ENCODE results near the gene SAPCD1.
"Not testable (repeated sequence)": the region's sequence is repeated elsewhere in the genome, so short reads cannot be mapped to it uniquely, and the experiment has no call there.

Gene SAPCD1

GRCh38 chr6:31782126-31782855 lies 19.8 kb downstream of the SAPCD1 start:
- Histone ChIP-seq H3K9me3 (no peaks in the 10 kb centered on the region), H3K27me3 (no peaks in the 10 kb centered on the region), H3K4me3 (no peak overlapping the region), H3K4me1 (peaks cover 11% of the 10 kb centered on the region), H3K36me3 (peaks cover 98% of the 10 kb centered on the region), H3K27ac (no peak overlapping the region), H3K4me2 (no peak overlapping the region), H4K20me1 (peaks cover 12% of the 10 kb centered on the region; the same call in 1 of the 2 replicates), H3K9ac (no peak overlapping the region)
- no peak for TF ChIP-seq Cebpa-rat (IDR thresholded peaks at IDR 0.05)

GRCh38 chr6:31784098-31784925 lies 21.9 kb downstream of the SAPCD1 start:
- Histone ChIP-seq H3K4me3 (no peak overlapping the region), H3K36me3 (peaks cover 97% of the 10 kb centered on the region), H3K9ac (no peak overlapping the region), H4K20me1 (peaks cover 12% of the 10 kb centered on the region; the same call in 1 of the 2 replicates), H3K9me3 (no peaks in the 10 kb centered on the region), H3K27me3 (no peaks in the 10 kb centered on the region), H3K4me1 (peaks cover 10% of the 10 kb centered on the region), H3K27ac (no peak overlapping the region), H3K4me2 (no peak overlapping the region)
- TF ChIP-seq Cebpa-rat (IDR thresholded peaks at IDR 0.05), result no peak

DNA sequence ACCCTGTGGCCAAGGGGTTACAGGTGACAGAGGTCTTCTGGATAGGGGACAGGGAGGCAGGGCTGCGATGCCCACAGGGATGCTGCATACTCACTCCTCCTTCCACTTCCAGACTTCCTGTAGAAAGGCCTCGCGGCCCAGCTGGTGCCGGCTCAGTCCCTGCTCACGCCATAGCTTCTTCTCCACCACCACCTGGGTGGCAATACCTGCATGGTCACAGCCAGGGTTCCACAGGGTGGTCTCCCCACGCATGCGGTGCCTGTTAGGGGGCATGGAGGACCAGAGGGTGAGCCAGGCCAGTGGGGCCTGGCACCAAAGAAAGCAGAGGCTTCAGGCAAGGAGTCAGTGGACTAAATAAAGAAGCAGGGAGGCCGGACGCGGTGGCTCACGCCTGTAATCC lies 23.0 kb downstream of the SAPCD1 start:
- Histone ChIP-seq H3K4me2 (no peak overlapping the region), H3K9me3 (no peaks in the 10 kb centered on the region), H3K4me3 (no peak overlapping the region), H3K36me3 (peaks cover 97% of the 10 kb centered on the region), H4K20me1 (peaks cover 12% of the 10 kb centered on the region; the same call in 1 of the 2 replicates), H3K4me1 (peaks cover 18% of the 10 kb centered on the region), H3K27me3 (no peaks in the 10 kb centered on the region), H3K9ac (no peak overlapping the region), H3K27ac (no peak overlapping the region)
- no peak for TF ChIP-seq Cebpa-rat (IDR thresholded peaks at IDR 0.05)

DNA sequence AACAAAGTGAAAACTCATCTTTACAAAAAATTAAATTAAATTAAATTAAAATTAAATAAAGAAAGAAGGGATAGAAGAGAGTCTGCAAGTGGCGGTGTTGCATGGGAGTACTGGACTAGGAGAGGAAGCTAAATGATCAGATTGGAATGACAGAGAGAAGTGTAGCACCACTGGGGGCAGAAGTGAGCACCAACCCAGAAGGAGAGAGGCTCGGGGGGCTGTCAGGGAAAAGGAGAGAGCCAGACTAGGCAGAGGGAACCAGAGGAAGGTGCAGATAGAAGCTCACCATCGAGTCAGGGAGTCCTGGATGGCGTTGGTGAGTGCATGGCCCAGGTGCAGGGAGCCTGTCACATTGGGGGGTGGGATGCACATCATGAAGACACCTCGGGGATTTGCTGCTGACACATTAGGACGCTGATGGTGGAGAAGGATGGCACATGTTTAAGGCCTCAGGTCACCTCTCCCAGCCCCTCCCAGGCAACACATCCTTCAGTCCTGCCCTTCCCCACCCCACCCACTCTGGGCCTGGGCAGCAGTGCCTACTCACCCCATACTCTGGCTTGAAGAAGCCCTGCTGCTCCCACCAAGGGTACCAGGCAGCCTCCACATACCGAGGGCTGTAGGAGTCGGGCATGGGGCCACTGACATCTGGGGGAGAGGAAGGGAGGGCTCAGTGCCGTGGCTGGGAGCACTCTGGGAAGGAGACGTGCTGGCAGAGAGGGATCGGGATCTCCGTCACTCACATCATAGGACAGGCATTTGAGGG lies 29.1 kb downstream of the SAPCD1 start:
- Histone ChIP-seq H3K4me3 (no peak overlapping the region), H3K4me1 (peaks cover 60% of the 10 kb centered on the region), H3K36me3 (peaks cover 64% of the 10 kb centered on the region), H3K27me3 (no peaks in the 10 kb centered on the region), H4K20me1 (no peaks in the 10 kb centered on the region), H3K9ac (no peak overlapping the region), H3K4me2 (no peak overlapping the region; the same call in 1 of the 2 replicates), H3K27ac (no peak overlapping the region), H3K9me3 (no peaks in the 10 kb centered on the region)
- TF ChIP-seq Cebpa-rat (IDR thresholded peaks at IDR 0.05), result no peak

DNA sequence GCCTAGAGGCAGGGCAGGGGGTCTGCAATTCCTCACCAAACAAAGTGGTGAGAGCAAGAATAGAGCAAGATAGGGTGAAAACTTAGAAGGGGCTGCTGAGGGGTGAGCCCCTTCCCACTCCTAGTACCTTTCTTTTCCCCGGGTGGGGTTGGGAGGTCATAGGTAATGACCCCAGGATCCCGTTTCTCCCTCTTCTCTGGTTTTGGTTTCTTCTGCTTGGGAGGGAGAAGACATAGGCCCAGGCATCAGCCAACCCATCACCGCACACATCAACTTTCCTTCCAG lies 29.6 kb downstream of the SAPCD1 start:
- H3K27ac ChIP-seq, result no peak overlapping the region
- peak overlapping the region; percentile 8; the same call in 1 of the 2 replicates for H3K9ac ChIP-seq
- H3K36me3 ChIP-seq, result peaks cover 59% of the 10 kb centered on the region
- peaks cover 65% of the 10 kb centered on the region for H3K4me1 ChIP-seq
- H4K20me1 ChIP-seq, result no peaks in the 10 kb centered on the region
- no peak overlapping the region for H3K4me2 ChIP-seq
- H3K27me3 ChIP-seq, result no peaks in the 10 kb centered on the region
- TF ChIP-seq Cebpa-rat (IDR thresholded peaks at IDR 0.05), result no peak
- H3K9me3 ChIP-seq, result no peaks in the 10 kb centered on the region
- H3K4me3 ChIP-seq, result no peak overlapping the region

GRCh38 chr6:31792761-31793171 lies 30.3 kb downstream of the SAPCD1 start:
- peak overlapping the region; percentile 37; the same call in 1 of the 2 replicates for H3K27ac ChIP-seq
- H3K4me1 ChIP-seq, result peaks cover 73% of the 10 kb centered on the region
- peaks cover 52% of the 10 kb centered on the region for H3K36me3 ChIP-seq
- no peak overlapping the region for H3K4me3 ChIP-seq
- peak overlapping the region; percentile 8; the same call in 1 of the 2 replicates for H3K9ac ChIP-seq
- no peaks in the 10 kb centered on the region for H3K9me3 ChIP-seq
- H3K4me2 ChIP-seq, result peak overlapping the region; percentile 93
- TF ChIP-seq Cebpa-rat (IDR thresholded peaks at IDR 0.05), result no peak
- no peaks in the 10 kb centered on the region for H3K27me3 ChIP-seq
- H4K20me1 ChIP-seq, result no peaks in the 10 kb centered on the region

DNA sequence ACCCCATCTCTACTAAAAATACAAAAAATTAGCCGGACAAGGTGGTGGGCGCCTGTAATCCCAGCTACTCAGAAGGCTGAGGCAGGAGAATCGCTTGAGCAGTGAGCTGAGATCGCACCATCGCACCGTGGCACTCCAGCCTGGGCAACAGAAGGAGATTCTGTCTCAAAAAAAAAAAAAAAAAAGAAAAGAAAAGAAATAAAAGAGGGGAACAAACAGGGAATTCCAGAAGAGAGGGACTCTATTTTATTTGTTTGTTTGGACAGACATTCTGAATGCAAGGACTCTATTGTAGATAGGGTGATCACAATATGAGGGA lies 31.4 kb downstream of the SAPCD1 start:
- Histone ChIP-seq H3K36me3 (peaks cover 47% of the 10 kb centered on the region), H3K4me2 (peak overlapping the region; percentile 93), H3K4me1 (peaks cover 78% of the 10 kb centered on the region), H3K9ac (peak overlapping the region; percentile 99), H3K4me3 (peak overlapping the region; percentile 95), H3K27ac (peak overlapping the region; percentile 100)
- H3K27me3 ChIP-seq, H4K20me1 ChIP-seq, H3K9me3 ChIP-seq: not testable (repeated sequence)

DNA sequence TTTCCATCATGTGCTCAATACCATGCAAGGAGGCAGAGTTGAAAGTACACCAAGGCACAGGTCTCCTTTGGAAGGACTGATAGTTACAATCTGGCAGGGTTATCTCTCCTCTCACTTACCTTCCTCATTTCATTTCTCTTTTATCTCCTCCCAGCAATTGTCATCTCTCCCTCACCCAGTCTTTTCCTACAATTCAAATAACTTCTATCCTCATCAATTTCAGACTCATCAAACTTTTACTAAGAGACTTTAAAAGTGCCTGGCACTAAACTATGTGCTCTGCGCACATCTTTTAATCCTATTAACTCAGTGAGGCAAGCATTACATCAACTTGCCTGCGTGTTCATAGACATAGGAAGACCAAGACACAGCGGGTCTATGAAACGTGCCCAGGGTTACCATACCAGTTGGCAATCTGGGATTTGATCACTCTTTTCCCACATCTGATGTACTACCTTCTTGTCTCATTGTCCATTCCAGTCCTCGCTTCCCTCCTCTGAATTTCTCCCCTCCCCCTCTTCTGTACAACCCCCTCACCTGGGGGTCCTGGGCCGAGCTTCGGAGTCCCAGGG lies 31.9 kb downstream of the SAPCD1 start:
- Histone ChIP-seq H3K9me3 (no peaks in the 10 kb centered on the region), H3K4me1 (peaks cover 78% of the 10 kb centered on the region), H3K9ac (peak overlapping the region; percentile 99), H3K4me2 (peak overlapping the region; percentile 93), H3K4me3 (peak overlapping the region; percentile 95), H3K27me3 (no peaks in the 10 kb centered on the region), H3K36me3 (peaks cover 48% of the 10 kb centered on the region), H3K27ac (peak overlapping the region; percentile 100), H4K20me1 (no peaks in the 10 kb centered on the region)
- TF ChIP-seq Cebpa-rat (IDR thresholded peaks at IDR 0.05), result no peak

DNA sequence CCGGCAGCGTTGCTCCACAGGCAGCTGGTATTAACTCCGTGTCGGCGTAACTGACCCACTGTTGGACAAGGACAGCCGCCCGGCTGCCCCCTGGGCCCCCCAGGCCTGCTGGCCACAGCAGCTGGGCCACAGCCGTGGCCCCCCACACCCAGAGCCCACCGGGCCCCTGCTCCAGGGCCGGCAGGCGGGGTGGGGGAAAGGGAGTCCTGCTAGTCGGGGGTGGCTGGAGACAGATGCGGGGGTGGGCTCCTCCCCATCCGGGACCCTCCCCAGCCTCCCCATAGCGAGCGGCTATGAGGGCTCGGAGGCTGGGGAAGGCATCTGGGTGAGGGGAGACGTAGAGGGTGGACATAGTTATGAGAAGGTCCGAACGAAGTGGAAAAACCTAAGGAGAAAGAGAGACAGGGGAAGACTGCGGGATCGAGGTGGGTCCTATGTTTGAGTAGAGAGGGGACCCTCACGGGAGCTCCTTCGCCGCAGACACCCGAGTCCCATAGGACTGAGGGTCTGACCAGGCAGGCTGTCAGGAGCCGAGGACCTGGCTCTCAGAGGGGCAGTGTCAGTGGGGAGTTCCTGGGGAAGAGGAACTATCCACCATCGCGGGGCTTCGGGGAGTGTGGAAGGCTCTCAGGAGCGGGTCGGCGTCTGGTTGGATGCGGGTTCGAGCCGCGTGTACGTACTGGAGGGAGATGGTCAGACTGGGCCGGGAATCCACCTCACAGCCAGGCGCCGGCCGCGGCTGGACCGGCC lies 32.6 kb downstream of the SAPCD1 start:
- no peaks in the 10 kb centered on the region for H3K9me3 ChIP-seq
- no peaks in the 10 kb centered on the region for H3K27me3 ChIP-seq
- H3K4me1 ChIP-seq, result peaks cover 76% of the 10 kb centered on the region
- H3K36me3 ChIP-seq, result peaks cover 48% of the 10 kb centered on the region
- peak overlapping the region; percentile 100 for H3K27ac ChIP-seq
- peak overlapping the region; percentile 99 for H3K9ac ChIP-seq
- TF ChIP-seq Cebpa-rat (IDR thresholded peaks at IDR 0.05), result no peak
- peak overlapping the region; percentile 93 for H3K4me2 ChIP-seq
- no peaks in the 10 kb centered on the region for H4K20me1 ChIP-seq
- peak overlapping the region; percentile 95 for H3K4me3 ChIP-seq

Measured in BLaER1 (cell line).